Measurements from ENCODE around the gene MAN1A2. TPM values are rescaled to one million over a fixed set of nuclear protein-coding genes. Genes with fewer than 3 reads are reported as not detected.

Gene MAN1A2
- total RNA-seq, 1 donor: 43.7 TPM

DNA sequence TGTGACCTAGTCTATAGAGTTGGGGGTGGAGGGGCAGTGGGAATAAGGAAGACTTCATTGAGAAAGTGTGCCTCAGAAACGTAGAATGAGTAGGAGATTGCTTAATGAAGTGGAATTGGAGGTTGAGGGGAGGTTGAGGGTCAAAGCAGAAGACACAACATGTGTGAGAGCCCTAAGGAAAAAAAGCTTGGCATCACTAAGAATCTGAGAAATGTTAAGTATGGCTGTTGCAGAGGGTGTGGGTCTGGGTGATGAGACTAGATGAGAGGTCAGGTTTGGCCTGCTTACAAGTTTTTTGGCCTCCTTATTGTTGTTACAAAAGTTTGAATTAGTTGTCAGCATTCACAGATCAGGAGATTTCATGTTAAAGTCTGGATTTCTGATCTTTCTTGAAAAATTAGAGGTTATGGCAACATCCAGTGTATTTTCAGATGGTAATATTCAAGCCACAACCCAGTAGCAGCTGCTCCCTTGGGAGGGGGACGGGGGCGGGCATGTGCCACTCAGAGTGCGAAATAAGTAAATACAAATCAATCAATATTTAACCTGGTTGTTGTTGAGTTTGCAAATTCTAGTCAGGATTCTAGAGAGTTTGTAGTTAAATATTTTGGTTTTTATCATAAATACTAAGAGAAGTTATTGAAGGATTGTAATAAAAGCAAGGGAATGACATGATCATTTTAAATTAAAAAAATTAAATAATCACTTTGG lies 4.3 kb downstream of the MAN1A2 start:
- no peak overlapping the region for H3K4me3 ChIP-seq (ENCODE audit: low read depth, low read length)
- DNase-seq (ENCODE audit: low read depth): no peak
- TF ChIP-seq, protein P1, sequence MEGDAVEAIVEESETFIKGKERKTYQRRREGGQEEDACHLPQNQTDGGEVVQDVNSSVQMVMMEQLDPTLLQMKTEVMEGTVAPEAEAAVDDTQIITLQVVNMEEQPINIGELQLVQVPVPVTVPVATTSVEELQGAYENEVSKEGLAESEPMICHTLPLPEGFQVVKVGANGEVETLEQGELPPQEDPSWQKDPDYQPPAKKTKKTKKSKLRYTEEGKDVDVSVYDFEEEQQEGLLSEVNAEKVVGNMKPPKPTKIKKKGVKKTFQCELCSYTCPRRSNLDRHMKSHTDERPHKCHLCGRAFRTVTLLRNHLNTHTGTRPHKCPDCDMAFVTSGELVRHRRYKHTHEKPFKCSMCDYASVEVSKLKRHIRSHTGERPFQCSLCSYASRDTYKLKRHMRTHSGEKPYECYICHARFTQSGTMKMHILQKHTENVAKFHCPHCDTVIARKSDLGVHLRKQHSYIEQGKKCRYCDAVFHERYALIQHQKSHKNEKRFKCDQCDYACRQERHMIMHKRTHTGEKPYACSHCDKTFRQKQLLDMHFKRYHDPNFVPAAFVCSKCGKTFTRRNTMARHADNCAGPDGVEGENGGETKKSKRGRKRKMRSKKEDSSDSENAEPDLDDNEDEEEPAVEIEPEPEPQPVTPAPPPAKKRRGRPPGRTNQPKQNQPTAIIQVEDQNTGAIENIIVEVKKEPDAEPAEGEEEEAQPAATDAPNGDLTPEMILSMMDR (IDR thresholded peaks at IDR 0.05; ENCODE audit: insufficient read depth, low read length): no peak

DNA sequence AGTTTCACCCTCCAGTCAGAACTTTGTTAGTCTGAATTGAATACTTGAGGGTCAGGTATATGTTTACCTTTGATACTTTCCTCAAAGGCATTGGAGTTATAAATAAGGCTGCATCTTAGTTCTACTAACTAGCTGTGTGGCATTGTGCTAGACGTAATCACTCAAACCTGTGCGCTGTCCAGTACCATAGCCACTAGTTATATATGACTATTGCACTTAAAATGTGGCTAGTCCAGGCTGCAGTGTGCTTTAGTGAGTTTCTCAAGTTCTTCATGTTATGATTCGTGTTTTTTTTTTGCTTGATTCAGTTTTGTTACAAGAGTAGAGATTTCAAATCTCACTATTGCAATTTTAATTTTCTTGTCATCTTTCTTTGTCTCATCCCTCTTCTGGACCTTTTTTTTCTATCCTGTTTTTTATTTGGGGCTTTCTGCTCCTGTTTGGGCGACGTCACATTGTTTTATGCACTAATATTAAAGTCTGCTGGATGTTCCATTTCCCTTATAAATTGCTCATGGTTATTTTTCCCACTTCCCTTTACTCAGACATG lies 5.7 kb downstream of the MAN1A2 start:
- no peak overlapping the region for H3K4me3 ChIP-seq (ENCODE audit: low read depth, low read length)
- no peak for DNase-seq (ENCODE audit: low read depth)
- TF ChIP-seq, protein P1 (IDR thresholded peaks at IDR 0.05; ENCODE audit: insufficient read depth, low read length): no peak

DNA sequence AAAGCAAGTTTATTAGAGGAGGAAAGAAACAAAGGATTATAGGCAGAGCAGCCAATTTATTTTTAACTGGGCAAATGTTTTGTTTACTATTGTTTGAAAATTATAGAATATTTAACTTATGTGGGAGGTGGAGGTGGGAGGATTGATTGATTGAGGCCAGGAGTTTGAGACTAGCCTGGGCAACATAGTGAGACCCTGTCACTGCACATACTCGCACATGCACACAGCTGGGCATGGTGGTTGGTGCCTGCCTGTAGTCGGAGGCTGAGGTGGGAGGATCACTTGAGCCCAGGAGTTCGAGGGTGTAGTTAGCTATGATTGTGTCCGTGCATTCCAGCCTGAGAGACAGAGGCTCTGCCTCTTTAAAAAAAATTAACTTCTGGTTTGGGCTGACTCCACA lies 6.7 kb downstream of the MAN1A2 start:
- no peak for DNase-seq (ENCODE audit: low read depth)
- TF ChIP-seq, protein P1 (IDR thresholded peaks at IDR 0.05; ENCODE audit: insufficient read depth, low read length): no peak
- H3K4me3 ChIP-seq (ENCODE audit: low read depth, low read length): no peak overlapping the region

DNA sequence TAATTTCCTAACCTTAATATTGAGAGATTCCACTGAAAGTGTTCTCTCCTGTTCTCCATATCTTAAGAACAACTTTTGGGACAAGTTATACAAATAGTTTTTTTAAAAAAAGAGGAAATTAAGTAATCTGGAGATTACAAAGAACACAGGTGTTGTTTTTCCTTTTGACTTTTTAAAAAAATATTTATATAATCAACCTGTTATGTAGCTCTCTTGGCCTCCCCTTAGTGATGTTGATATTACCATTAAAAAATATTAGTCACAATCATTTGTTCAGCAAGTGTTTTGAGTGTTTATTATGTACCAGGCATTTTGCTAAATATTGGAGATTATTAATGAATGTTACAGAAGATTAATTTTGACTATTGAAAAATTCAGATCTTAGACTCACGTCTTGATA lies 8.1 kb downstream of the MAN1A2 start:
- DNase-seq (ENCODE audit: low read depth): no peak
- TF ChIP-seq, protein P1 (IDR thresholded peaks at IDR 0.05; ENCODE audit: insufficient read depth, low read length): no peak

DNA sequence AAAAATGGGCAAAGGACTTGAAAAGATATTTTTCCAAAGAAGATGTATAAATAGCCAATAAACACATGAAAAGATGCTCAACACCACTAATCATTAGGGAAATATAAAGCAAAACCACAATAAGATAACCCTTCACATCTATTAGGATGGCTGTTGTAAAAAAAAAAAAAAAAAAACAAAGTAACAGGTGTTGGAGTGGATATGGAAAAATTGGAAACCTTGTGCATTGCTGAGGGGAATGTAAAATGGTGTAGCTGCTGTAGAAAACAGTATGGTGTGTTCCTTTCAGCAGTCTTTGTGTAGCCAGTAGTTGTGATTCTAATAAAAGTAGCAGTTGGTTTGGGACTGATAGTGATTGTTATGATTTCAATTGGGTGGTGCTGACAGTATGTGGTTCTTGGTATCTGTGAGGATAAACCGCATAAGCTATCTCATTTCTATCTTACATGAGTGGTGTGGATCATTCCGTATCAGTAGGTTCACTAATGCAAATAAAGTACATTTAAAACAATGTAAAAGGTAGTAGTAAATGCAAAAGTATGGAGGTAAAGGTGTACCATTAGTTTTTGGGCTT lies 19.9 kb downstream of the MAN1A2 start:
- H3K4me3 ChIP-seq (ENCODE audit: low read depth, low read length): no peak overlapping the region

More for the DNA sequence above, 8.1 kb downstream of the MAN1A2 start:
- no peak overlapping the region for H3K4me3 ChIP-seq (ENCODE audit: low read depth, low read length)

DNA sequence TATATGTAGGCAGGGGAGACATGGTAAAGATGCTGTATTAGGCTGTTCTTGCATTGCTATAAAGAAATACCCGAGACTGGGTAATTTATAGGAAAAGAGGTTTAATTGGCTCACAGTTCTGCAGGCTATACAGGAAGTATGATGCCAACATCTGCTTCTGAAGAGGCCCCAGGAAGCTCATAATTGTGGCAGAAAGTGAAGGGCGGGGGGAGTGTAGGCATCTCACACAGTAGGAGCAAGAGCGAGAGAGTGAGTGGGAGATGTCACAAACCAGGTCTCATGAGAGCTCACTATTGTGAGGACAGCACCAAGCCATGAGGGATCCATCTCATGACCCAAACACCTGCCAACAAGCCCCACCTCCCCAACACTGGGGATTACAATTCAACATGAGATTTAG lies 21.1 kb downstream of the MAN1A2 start:
- no peak for DNase-seq (ENCODE audit: low read depth)
- H3K4me3 ChIP-seq (ENCODE audit: low read depth, low read length): no peak overlapping the region
- TF ChIP-seq, protein P1 (IDR thresholded peaks at IDR 0.05; ENCODE audit: insufficient read depth, low read length): no peak

More for the DNA sequence above, 19.9 kb downstream of the MAN1A2 start:
- DNase-seq (ENCODE audit: low read depth): no peak
- TF ChIP-seq, protein P1 (IDR thresholded peaks at IDR 0.05; ENCODE audit: insufficient read depth, low read length): no peak

Measured in fibroblast of the aortic adventitia (primary cell).